Ascending aorta (tissue), 2 donors: ENCODE results near the gene DNASE1L2. TPM values are rescaled to one million over a fixed set of nuclear protein-coding genes. Genes with fewer than 3 reads are reported as not detected.

Experiments
- DNase-seq, 2 donors: peaks; one replicate each; pipeline ENCODE4 v3.0.0-alpha.2; 2019; ENCODE audit warnings: low spot score in 2 of 2
- H3K27ac ChIP-seq, 2 donors: fragments of 200-600 bp; sonication (generic); one replicate each; pipeline ENCODE4 v1.5.1; 2016 to 2017; ENCODE audit warnings: mild to moderate bottlenecking in 1 of 2
- H3K27me3 ChIP-seq: fragments of 200-600 bp; sonication (generic); one replicate; pipeline ENCODE4 v1.5.1; 2017
- H3K36me3 ChIP-seq, 2 donors: fragments of 200-600 bp; sonication (generic); one replicate each; pipeline ENCODE4 v1.5.1; 2016
- H3K4me1 ChIP-seq, 2 donors: fragments of 200-600 bp; sonication (generic); one replicate each; pipeline ENCODE4 v1.5.1; 2016 to 2017; ENCODE audit warnings: mild to moderate bottlenecking in 1 of 2
- H3K4me3 ChIP-seq, 2 donors: fragments of 200-600 bp; sonication (generic); one replicate each; pipeline ENCODE4 v1.5.1; 2016 to 2017; ENCODE audit warnings: mild to moderate bottlenecking in 1 of 2
- H3K9me3 ChIP-seq, 2 donors: fragments of 200-600 bp; sonication (generic); one replicate each; pipeline ENCODE4 v1.5.1; 2016
- intact Hi-C: fragments of 100-400 bp; cut with DNase I; formaldehyde crosslinking; loops from one replicate; pipeline ENCODE4 v1.15.1; 2023
- total RNA-seq: library from RNA; depleted of rRNA; stranded (reverse); fragments of >200 nt; gene quantifications from one replicate; pipeline ENCODE4 v1.1.0, GENCODE V29; 2016
- TF ChIP-seq, protein P1 (sequence below), 3 experiments: fragments of 200-600 bp in 2 of 3; fragments of 450-650 bp in 1 of 3; sonication (generic) in 2 of 3; IDR thresholded peaks; one replicate each; pipeline ENCODE4 v1.5.1; 2016 to 2019; ENCODE audit warnings: antibody characterized with exemption in 3 of 3, mild to moderate bottlenecking in 1 of 3, moderate library complexity in 1 of 3

DNASE1L2 gene
- total RNA-seq, 1 donor from 2014 or later: not detected

DNA sequence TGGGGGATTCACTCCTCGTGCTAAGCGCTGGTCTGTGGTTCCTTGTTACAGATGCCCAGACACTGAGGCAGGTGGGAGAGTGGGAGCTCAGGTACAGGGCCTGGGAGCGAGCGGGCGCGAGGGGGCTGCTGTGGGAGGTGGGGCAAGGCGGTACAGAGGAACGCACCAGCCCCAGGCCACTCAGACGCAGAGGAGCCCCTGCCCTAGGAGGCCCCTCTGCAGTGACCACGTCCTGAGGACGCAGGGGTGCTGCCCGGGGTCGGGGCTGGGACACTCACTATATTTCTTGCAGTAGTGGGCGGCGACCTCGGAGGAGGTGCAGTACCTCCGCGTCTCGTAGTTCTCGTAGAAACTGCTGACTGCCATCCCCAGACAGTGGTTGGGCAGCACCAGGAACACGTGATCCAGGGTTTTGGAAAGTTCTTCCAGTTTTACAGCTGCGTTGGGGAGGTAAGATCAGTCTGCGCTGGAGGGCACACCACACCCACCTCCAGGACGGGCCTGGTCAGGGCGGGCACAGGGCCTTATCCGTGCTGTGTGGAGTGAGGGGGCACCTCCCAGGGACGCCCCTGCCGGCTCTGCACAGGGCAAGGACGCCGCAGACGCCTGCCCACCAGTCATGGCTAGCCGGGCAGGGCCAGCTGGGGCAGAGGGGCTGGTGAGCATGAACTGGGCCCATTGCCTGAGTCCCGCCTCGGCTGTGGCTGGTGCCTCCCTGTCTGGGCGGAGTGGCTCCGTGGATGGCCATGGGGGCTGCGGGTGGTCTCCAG lies 47.9 kb downstream of the DNASE1L2 start:
- Histone ChIP-seq H3K36me3 (peaks cover 18 to 70% of the 10 kb centered on the region in 2 donors), H3K4me1 (no peaks in the 10 kb centered on the region), H3K27ac (no peak overlapping the region), H3K27me3 (no peaks in the 10 kb centered on the region), H3K9me3 (no peaks in the 10 kb centered on the region), H3K4me3 (no peak overlapping the region)
- intact Hi-C loops: no loop called here
- TF ChIP-seq, protein P1, sequence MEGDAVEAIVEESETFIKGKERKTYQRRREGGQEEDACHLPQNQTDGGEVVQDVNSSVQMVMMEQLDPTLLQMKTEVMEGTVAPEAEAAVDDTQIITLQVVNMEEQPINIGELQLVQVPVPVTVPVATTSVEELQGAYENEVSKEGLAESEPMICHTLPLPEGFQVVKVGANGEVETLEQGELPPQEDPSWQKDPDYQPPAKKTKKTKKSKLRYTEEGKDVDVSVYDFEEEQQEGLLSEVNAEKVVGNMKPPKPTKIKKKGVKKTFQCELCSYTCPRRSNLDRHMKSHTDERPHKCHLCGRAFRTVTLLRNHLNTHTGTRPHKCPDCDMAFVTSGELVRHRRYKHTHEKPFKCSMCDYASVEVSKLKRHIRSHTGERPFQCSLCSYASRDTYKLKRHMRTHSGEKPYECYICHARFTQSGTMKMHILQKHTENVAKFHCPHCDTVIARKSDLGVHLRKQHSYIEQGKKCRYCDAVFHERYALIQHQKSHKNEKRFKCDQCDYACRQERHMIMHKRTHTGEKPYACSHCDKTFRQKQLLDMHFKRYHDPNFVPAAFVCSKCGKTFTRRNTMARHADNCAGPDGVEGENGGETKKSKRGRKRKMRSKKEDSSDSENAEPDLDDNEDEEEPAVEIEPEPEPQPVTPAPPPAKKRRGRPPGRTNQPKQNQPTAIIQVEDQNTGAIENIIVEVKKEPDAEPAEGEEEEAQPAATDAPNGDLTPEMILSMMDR (IDR thresholded peaks at IDR 0.05): no peak
- DNase-seq: no peak

DNA sequence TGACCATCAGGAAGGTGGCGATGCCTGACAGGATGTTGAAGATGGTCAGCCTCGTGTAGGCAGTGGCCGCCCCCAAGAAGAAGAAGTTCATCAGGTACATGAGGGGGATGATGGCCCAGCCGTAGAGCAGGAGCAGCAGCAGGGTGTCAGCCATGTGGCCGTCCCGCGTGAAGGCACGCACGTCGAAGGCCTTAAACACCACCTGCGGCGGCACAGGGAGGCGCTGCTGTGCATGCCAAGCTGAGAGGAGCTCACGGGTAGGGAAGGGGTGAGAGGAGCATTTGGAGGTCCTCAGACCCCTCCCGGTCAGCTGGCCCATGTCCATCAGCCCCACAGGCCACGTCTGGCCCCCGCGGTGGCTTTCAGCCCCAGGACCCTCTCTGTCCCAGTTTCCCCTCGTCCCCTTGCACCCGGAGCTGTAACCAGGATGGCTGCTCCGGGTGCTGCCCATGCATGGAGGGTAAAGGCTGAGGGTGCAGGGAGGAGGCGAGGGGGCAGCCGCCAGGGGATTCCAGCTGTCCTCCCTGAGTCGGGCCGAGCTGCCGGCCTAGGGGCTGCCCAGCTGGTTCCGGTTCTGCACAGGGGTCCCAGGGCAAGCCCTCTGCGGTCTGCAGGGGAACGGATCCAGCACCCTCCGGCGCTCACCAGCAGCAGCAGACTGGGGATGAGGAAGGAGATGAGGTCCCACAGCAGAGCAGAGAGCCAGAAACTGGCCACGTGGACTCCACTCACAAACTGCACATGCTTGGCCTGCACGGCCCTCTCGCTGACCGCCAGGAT lies 48.7 kb downstream of the DNASE1L2 start:
- TF ChIP-seq, protein P1 (IDR thresholded peaks at IDR 0.05): no peak
- Histone ChIP-seq H3K27me3 (no peaks in the 10 kb centered on the region), H3K27ac (no peak overlapping the region), H3K4me1 (no peaks in the 10 kb centered on the region), H3K9me3 (no peaks in the 10 kb centered on the region), H3K4me3 (no peak overlapping the region), H3K36me3 (peaks cover 23 to 70% of the 10 kb centered on the region in 2 donors)
- intact Hi-C loops: no loop called here
- DNase-seq: no peak

DNA sequence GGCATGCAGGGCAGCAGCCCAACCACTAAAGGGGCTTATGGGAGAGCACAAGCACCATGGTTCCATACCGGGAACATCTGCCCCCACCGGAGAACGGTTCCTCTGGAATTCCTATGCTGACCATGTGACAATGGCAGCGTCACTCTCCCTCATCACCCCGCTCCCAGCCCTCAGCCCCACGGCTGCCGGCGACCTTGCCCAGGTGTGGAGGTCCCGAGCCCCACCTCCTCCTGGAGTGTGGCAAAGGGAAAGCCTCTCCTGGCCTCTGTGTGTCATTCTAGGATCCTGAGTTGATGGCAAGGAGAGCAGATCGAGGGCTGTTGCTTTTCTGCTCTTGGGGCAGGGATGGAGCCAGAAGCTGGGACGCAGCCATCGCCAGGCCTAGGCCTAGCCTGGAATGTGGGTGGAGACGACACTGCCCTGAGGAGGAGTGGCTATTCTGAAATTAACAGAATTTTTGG lies 49.5 kb downstream of the DNASE1L2 start:
- intact Hi-C loops: no loop called here
- H3K9me3 ChIP-seq: no peaks in the 10 kb centered on the region
- DNase-seq: no peak
- no peak overlapping the region for H3K27ac ChIP-seq
- no peaks in the 10 kb centered on the region for H3K27me3 ChIP-seq
- no peaks in the 10 kb centered on the region for H3K4me1 ChIP-seq
- TF ChIP-seq, protein P1 (IDR thresholded peaks at IDR 0.05): no peak
- H3K4me3 ChIP-seq: no peak overlapping the region
- H3K36me3 ChIP-seq: peaks cover 31 to 71% of the 10 kb centered on the region in 2 donors

DNA sequence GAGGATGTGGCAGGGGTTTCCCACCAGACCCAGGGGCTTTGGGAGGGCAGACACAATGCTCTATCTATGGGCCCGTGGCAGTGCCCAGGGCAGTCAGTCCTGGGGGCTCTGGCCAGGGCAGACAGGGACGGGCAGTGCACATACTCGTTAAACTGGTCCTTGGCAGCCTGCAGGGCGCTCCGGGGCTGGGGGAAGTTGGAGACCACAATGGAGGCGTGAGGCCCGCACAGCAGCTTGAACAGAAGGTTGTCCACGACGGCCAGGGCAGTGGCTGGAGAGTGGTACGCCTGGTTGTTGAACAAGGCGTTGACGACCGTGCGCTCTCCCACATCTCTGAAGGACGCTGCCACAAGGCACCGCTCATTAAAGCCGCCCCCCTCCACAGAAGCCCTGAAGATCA lies 50.3 kb downstream of the DNASE1L2 start:
- no peaks in the 10 kb centered on the region for H3K4me1 ChIP-seq
- intact Hi-C loops: no loop called here
- H3K27me3 ChIP-seq: no peaks in the 10 kb centered on the region
- no peak for DNase-seq
- TF ChIP-seq, protein P1 (IDR thresholded peaks at IDR 0.05): no peak
- no peaks in the 10 kb centered on the region for H3K9me3 ChIP-seq
- H3K36me3 ChIP-seq: peaks cover 36 to 74% of the 10 kb centered on the region in 2 donors
- H3K4me3 ChIP-seq: no peak overlapping the region
- no peak overlapping the region for H3K27ac ChIP-seq

DNA sequence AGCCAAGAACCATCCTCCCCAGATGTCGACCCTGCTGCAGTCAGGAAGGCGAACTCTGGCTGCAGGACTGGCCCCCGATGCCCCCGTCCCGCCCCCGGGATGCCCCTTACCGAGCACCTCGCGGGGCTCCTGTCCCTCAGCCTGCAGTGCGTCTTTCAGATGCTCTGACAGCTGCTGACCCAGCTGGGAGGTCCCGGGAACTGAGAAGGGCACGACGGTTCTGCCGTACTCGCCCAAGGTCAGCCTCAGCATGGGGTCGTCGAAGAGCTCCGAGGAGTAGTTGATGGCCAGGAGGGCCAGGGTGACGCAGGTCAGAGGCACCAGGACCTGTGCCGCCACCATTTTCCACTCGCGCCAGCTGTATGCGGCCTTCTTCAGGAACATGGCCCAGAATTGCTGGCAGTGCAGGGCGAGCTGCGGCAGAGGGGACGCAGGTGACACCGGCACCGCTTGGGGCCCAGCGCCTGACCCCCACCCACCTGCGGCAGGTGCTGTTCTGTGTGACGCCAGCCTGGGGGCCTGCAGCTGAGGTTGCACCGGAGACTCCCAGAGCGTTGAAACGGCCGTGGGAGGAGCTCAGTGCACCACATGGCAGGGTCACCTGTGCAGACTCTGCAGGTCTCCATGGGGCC lies 51.8 kb downstream of the DNASE1L2 start:
- H3K9me3 ChIP-seq: no peaks in the 10 kb centered on the region
- peaks cover 39 to 80% of the 10 kb centered on the region in 2 donors for H3K36me3 ChIP-seq
- intact Hi-C loops: no loop called here
- H3K4me3 ChIP-seq: no peak overlapping the region
- no peak for DNase-seq
- no peaks in the 10 kb centered on the region for H3K27me3 ChIP-seq
- H3K27ac ChIP-seq: no peak overlapping the region
- TF ChIP-seq, protein P1 (IDR thresholded peaks at IDR 0.05): no peak
- H3K4me1 ChIP-seq: no peaks in the 10 kb centered on the region

Other genes with a start within 250 kb of the DNASE1L2 start
- 0.32 TPM for gene SYNGR3, start 246.5 kb upstream of the DNASE1L2 start, total RNA-seq
- 31.1 TPM for gene ZNF598, start 226.6 kb upstream of the DNASE1L2 start, total RNA-seq
- not detected for gene NPW, start 216.7 kb upstream of the DNASE1L2 start, total RNA-seq
- gene NHERF2, start 209.5 kb upstream of the DNASE1L2 start, total RNA-seq: 123 TPM
- gene NTHL1, start 188.6 kb upstream of the DNASE1L2 start, total RNA-seq: 59.5 TPM
- 258 TPM for gene TSC2, start 188.5 kb upstream of the DNASE1L2 start, total RNA-seq
- 551 TPM for gene PKD1, start 100.5 kb upstream of the DNASE1L2 start, total RNA-seq
- gene RAB26, start 87.8 kb upstream of the DNASE1L2 start, total RNA-seq: not detected
- gene TRAF7, start 80.7 kb upstream of the DNASE1L2 start, total RNA-seq: 39.6 TPM
- gene CASKIN1, start 39.8 kb upstream of the DNASE1L2 start, total RNA-seq: not detected
- gene MLST8, start 31.0 kb upstream of the DNASE1L2 start, total RNA-seq: 23.7 TPM
- gene BRICD5, start 25.6 kb upstream of the DNASE1L2 start, total RNA-seq: 1.4 TPM
- gene PGP, start 21.6 kb upstream of the DNASE1L2 start, total RNA-seq: 21.5 TPM
- gene E4F1, start 12.9 kb upstream of the DNASE1L2 start, total RNA-seq: 39.7 TPM
- gene ECI1, start 15.1 kb downstream of the DNASE1L2 start, total RNA-seq: 10.9 TPM
- 134 TPM for gene RNPS1, start 31.7 kb downstream of the DNASE1L2 start, total RNA-seq
- gene ABCA3, start 104.3 kb downstream of the DNASE1L2 start, total RNA-seq: 25.9 TPM
- 0.43 TPM for gene CCNF, start 193.0 kb downstream of the DNASE1L2 start, total RNA-seq
- gene TEDC2, start 223.7 kb downstream of the DNASE1L2 start, total RNA-seq: not detected
- not detected for gene NTN3, start 234.9 kb downstream of the DNASE1L2 start, total RNA-seq
- 22.5 TPM for gene TBC1D24, start 238.7 kb downstream of the DNASE1L2 start, total RNA-seq